AG09319 (cell line): ENCODE measurements around the gene DUSP5.

Experiments used
- DNase-seq: peaks from one replicate; pipeline ENCODE4 v3.0.0-alpha.2; 2010; ENCODE audit warnings: low read depth; ENCODE audit errors: extremely low read depth
- TF ChIP-seq, protein P1 (sequence below): IDR thresholded peaks from 2 replicates; pipeline ENCODE4 v1.5.1; 2011; ENCODE audit warnings: low read depth, mild to moderate bottlenecking, inconsistent platforms, low read length, moderate library complexity

Gene DUSP5

DNA sequence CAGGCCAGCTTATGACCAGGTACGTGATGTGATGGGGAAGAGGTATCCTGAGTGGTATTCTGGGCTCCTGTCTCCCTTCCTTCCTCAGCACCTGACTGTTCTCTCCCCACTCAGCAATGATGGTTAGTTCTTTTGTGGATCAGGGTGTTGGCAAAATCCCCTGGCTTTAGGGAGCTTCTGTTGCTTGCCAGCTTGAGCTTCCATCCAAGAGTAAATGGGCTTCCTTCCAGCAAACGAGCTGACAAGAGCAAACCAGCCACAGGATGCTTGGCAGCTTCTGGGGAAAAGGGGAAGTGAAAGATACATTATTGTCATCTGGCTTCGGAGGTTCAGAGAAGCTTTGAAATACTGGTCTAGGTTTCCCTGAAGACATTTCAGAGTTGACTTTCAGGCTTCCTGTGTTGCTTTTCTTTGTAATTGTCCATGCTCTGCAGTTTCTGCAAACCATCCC lies 5.2 kb downstream of the DUSP5 start:
- TF ChIP-seq, protein P1, sequence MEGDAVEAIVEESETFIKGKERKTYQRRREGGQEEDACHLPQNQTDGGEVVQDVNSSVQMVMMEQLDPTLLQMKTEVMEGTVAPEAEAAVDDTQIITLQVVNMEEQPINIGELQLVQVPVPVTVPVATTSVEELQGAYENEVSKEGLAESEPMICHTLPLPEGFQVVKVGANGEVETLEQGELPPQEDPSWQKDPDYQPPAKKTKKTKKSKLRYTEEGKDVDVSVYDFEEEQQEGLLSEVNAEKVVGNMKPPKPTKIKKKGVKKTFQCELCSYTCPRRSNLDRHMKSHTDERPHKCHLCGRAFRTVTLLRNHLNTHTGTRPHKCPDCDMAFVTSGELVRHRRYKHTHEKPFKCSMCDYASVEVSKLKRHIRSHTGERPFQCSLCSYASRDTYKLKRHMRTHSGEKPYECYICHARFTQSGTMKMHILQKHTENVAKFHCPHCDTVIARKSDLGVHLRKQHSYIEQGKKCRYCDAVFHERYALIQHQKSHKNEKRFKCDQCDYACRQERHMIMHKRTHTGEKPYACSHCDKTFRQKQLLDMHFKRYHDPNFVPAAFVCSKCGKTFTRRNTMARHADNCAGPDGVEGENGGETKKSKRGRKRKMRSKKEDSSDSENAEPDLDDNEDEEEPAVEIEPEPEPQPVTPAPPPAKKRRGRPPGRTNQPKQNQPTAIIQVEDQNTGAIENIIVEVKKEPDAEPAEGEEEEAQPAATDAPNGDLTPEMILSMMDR = no peak
- DNase-seq = no peak

DNA sequence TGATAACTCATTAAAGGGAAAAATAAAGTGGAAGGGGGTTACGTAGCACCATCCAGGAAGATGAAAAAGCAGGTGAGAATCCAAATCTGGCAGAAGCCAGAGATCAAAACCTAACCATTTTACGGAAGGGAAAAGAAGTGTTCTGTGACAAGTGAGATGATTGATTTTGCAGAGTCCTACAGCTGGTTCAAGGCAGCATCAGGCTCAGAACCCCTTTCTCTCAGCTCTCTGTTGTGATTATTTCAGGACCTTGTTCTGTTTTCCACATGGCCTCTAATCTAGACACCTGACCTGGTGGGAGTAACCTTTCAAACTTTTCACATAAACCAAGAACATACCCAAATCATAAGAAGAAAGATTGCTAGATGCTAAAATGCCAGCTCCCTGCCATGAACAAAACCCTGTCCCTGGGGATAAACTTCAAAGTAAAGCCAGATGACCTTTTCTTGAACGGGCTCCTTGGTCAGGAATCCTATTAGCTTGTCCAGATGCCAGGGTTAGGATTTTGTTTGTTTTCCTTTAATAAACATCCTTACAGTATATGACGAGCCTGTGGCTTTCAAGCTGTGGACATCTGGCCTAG lies 5.9 kb downstream of the DUSP5 start:
- TF ChIP-seq, protein P1 = no peak

DNA sequence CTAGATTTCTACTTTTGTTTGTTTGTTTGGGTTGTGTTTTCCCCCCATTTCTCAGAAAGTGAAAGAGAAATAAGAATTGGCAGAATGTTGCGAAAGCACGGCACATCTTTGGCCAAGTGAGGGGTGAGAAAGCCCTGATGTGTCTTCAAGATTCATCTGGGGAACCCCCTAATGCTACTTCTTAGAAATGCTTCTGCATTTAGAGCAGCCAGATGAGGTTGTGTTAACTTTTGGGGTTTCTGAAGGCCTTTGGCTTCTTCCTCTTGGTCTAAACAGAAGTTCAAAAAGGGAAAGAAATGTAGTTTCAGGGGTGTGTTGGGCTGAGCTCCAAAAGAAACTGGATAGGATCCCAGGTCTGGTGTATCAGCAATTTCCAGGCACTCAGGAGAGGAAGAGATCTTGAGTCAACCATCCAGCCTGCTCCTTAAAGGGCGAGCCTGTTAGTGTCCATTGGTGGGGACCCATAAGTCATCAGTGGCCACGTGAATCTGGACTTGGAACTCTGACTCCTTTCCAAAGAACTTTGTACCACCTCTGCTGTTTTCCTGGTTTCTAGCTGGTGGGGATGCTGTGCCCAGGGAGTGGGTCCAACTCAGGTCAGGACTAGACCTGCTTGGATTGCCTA lies 6.5 kb downstream of the DUSP5 start:
- TF ChIP-seq, protein P1 = no peak
- DNase-seq = peak; percentile 66

More for the DNA sequence above, 5.9 kb downstream of the DUSP5 start:
- no peak for DNase-seq

DNA sequence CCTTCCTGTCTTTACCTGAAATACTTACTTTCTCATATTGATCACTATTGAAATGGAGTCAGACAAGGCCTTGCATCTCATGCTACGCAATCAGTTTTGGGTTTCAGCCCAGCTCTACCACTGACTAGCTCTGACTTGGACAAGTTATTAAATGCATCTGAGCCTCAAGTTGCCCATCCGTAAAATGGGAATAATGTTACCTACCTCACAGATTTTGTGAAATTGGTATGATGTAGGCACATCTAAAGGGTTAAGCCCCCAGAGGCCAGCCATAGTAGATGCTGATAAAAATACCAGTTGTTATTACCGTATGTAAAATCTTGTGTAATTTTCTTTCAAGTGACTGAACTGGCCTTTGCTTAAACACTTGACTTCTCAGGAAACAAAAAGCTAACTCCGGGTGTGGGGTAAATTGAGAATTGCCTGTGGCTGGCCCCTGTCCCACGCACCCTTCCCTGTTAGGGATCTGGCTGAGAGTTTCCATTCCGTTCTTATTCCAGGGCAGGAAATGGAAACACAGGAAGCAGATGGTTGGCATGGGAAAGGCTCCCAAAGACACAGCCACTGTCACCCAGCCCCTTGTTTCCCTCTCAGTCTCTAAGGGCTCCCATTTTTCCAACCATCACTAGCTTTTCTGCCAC lies 7.5 kb downstream of the DUSP5 start:
- TF ChIP-seq, protein P1 = no peak
- DNase-seq = no peak

- TF ChIP-seq, protein P1 = no peak
- DNase-seq = no peak
Measured at GRCh38 chr10:110506448-110506847, 8.7 kb downstream of the DUSP5 start.

DNA sequence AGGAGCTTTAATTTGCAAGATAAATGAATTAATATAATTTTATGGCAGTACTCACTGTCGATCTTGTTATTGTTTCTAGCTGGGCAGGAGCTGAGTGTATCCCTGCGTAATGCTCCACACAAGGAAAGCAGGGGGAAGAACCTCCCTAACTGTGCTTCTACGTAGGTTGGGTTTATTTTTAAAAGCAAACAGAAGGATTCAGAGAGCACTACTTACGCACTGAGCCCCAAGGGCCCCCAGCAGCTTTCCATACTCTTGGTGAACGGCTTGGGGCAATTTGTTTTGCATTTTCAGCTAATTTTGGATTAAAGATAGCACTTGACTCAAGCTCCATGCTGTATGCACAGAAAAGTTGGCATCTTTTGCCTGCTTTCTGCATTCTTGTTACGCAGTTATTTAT lies 9.6 kb downstream of the DUSP5 start:
- no peak for DNase-seq
- TF ChIP-seq, protein P1 = no peak

DNA sequence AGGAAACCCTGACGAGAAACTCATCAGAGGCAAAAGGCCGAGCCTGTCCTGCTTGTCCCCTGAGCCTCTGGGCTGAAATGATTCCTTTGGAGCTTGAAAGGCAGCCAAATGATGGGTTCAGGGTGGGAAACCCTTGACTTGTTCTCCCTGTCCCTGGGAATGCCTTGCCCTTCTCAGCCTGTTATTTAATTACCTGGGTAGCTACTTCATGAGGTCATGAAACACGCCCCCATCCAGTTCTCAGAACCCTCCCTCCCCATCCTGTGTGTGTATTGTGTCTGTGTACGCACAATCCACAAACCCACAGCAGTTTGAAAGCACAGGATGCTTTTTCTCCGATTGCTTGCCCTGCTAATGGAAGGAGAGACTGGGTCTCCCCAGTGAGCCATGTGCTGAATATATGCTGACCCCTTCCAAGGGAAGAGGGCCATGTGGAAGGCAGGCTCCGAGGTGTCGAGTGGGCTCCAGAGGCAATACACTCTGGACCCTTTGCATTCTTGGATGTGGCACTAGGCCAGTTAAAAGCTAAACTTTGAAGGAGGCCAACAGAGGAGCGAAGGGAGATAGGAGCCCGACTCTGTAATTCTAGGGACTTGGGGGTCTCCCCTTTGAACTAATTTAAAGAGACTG lies 10.6 kb downstream of the DUSP5 start:
- TF ChIP-seq, protein P1 = no peak
- DNase-seq = no peak
